ENCODE data around the gene SETX.

The SETX gene

DNA sequence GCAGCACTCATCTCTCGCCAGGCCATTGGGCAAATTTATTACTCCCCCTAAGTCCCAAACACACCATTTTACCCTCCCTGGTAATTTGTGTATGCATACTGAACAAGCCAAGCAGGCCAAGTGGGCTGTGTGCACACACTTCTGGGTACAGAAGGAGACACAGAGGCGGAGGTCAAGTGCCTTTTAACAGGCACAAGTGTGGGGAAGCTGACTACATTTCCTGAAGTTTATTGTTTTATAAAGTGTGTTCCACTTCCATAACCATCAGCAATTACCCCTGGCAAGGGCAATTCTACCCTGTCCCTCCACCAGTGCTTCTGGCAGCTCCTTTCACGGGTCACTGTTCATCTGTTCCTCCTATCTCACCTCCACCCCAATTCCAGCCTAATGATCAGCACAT is 93.9 kb downstream of the SETX start:
- DNase-seq (ENCODE audit: low read depth), result no peak
- TF ChIP-seq, protein P1, sequence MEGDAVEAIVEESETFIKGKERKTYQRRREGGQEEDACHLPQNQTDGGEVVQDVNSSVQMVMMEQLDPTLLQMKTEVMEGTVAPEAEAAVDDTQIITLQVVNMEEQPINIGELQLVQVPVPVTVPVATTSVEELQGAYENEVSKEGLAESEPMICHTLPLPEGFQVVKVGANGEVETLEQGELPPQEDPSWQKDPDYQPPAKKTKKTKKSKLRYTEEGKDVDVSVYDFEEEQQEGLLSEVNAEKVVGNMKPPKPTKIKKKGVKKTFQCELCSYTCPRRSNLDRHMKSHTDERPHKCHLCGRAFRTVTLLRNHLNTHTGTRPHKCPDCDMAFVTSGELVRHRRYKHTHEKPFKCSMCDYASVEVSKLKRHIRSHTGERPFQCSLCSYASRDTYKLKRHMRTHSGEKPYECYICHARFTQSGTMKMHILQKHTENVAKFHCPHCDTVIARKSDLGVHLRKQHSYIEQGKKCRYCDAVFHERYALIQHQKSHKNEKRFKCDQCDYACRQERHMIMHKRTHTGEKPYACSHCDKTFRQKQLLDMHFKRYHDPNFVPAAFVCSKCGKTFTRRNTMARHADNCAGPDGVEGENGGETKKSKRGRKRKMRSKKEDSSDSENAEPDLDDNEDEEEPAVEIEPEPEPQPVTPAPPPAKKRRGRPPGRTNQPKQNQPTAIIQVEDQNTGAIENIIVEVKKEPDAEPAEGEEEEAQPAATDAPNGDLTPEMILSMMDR (conservative IDR thresholded peaks at IDR 0.05; ENCODE audit: low read length), result no peak
- no peak overlapping the region for H3K4me3 ChIP-seq (ENCODE audit: low read length)

DNA sequence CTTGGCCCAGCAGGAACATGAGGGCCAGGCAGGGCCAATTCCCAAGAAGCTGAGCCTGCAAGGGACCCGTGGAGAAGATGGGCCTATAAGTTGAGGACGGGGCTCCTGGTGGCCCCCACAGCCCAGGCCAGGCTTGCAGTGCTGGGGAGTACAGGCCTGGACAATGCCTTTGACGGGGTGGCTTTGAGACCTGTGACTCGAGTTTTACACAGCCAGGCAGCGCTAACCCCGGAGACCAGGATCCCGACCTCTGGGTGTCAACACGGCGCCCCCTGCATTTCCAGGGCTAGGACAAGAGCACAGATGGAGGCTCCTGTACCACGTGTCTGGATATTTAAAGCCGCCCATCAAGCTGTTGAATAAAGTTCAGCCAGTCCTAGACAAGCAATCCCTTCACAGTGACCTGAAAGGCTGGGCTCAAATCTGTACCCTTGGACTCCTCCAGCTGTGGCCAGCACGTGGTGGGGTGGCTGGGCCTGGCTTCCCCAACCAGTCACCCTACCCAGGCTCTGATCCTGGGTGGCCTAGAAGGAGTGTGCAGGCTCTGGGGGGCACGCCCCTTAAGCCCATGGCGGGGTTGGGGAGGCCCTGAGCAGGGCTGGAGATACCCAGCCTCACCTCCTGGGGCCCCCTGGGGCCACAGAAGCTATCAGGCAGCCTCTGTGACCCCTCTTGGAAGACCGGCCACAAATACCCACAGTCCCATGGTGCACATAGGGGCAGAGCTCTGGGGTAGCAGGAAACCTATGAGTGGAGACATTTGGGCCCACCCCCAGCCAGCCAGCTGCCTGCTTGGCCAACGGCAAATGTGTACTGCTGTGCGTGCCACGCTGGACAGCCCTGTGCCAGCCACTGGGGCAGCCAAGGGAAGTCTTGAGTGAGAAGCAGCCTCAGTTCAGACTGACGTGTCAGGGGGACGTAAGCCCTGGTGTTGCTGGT is 104.2 kb downstream of the SETX start:
- no peak overlapping the region for H3K4me3 ChIP-seq (ENCODE audit: low read length)
- TF ChIP-seq, protein P1 (conservative IDR thresholded peaks at IDR 0.05; ENCODE audit: low read length), result no peak
- no peak for DNase-seq (ENCODE audit: low read depth)

DNA sequence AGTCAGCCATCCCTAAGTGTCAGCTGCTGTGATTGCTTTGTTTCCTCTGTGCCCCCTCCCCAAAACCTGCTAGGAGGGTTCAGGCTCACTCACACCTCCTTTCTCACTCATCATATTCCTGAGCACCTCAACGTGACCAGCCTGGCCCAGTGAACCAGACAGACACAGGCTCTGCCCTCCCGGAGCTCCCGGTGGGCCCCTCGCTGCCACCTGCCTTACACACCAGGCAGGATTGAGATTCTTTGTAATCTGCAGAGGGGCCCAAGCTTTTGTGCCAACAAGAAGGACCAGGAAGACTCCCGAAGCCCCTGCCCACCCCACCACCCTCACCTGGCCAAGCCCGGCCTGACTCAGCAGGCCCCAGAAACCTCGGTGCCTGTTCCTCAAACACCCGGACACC is 105.1 kb downstream of the SETX start:
- no peak overlapping the region for H3K4me3 ChIP-seq (ENCODE audit: low read length)
- no peak for DNase-seq (ENCODE audit: low read depth)
- TF ChIP-seq, protein P1 (conservative IDR thresholded peaks at IDR 0.05; ENCODE audit: low read length), result no peak

- TF ChIP-seq, protein P1 (conservative IDR thresholded peaks at IDR 0.05; ENCODE audit: low read length), result no peak
- no peak for DNase-seq (ENCODE audit: low read depth)
- no peak overlapping the region for H3K4me3 ChIP-seq (ENCODE audit: low read length)
Measured at GRCh38 chr9:132249123-132249522, 105.7 kb downstream of the SETX start.

DNA sequence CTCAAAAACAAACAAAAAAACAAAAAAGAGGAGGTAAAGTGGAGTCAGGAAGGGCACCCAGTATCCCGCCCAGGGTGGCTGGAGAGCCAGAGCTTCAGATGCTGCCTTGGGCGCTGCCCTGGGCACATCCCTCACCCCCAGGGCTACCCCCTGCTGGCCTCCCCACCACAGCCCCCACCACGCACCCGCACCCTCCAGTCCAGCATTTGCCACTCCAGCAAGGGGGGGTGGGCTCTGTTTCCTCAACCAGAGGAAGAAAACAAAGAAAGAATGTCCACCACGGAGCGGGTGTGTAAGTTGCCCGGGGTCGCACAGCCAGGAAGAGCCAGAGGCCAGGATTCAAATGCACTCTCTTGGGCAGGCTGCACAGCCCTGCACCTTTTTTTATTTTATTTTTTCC is 106.8 kb downstream of the SETX start:
- DNase-seq (ENCODE audit: low read depth), result no peak
- TF ChIP-seq, protein P1 (conservative IDR thresholded peaks at IDR 0.05; ENCODE audit: low read length), result no peak
- H3K4me3 ChIP-seq (ENCODE audit: low read length), result no peak overlapping the region

DNA sequence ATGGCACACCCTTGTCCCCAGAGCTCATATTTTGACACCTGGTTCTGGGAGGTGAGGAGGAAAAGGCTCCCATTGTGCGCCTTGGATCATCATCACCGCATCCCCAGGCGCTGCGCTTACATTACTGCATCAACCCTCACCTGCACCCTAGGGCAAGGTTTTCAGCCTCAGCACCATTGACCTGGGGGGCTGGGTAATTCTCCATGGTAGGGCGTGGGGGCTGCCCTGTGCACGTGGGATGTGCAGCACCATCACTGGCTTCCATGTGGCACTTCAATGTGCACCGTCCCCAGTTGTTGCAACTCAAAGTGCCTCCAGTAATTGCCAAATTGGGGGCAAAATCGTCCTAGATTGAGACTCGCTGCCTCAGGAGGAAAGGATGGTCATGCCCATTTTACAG is 109.3 kb downstream of the SETX start:
- no peak for DNase-seq (ENCODE audit: low read depth)
- TF ChIP-seq, protein P1 (conservative IDR thresholded peaks at IDR 0.05; ENCODE audit: low read length), result no peak
- H3K4me3 ChIP-seq (ENCODE audit: low read length), result no peak overlapping the region
